Chondrocyte (in vitro differentiated cells): ENCODE data around the gene AAK1. TPM values are rescaled to one million over a fixed set of nuclear protein-coding genes. Genes with fewer than 3 reads are reported as not detected.

Source experiments
- DNase-seq: peaks from one replicate; pipeline ENCODE4 v3.0.0; 2021; ENCODE audit warnings: mixed read lengths, low spot score
- H3K27ac Mint-ChIP-seq: one replicate; pipeline ENCODE4 v1.8.0; 2021; ENCODE audit warnings: mild to moderate bottlenecking, moderate library complexity, mixed read lengths; ENCODE audit not compliant: unreplicated experiment
- H3K27me3 Mint-ChIP-seq: 2 replicates; pipeline ENCODE4 v1.8.0; 2021; ENCODE audit warnings: low read depth, mixed read lengths
- H3K36me3 Mint-ChIP-seq: 2 replicates; pipeline ENCODE4 v1.8.0; 2021; ENCODE audit warnings: low read depth, mixed read lengths
- H3K4me1 Mint-ChIP-seq: 2 replicates; pipeline ENCODE4 v1.8.0; 2021; ENCODE audit warnings: low read depth, mild to moderate bottlenecking, mixed read lengths
- H3K4me3 Mint-ChIP-seq: one replicate; pipeline ENCODE4 v1.8.0; 2021; ENCODE audit warnings: mild to moderate bottlenecking, moderate library complexity, mixed read lengths; ENCODE audit not compliant: unreplicated experiment
- H3K9me3 Mint-ChIP-seq: 2 replicates; pipeline ENCODE4 v1.8.0; 2021; ENCODE audit warnings: low read depth, mixed read lengths
- CTCF ChIP-seq: fragments of 200-600 bp; sonication (generic); IDR thresholded peaks from 2 replicates; pipeline ENCODE4 v1.5.0; 2021; ENCODE audit warnings: antibody characterized with exemption, mild to moderate bottlenecking, moderate library complexity
- total RNA-seq: library from RNA; stranded (reverse); gene quantifications from 3 replicates; pipeline ENCODE4 v1.2.1, GENCODE V29; 2021

The AAK1 gene
- total RNA-seq, 1 donor from 2014 or later = 97.2 TPM

- DNase-seq = no peak
- H3K4me3 Mint-ChIP-seq = no peak overlapping the region
- no peaks in the 10 kb centered on the region for H3K9me3 Mint-ChIP-seq
- H3K27me3 Mint-ChIP-seq = no peaks in the 10 kb centered on the region
- H3K36me3 Mint-ChIP-seq = peaks cover 45% of the 10 kb centered on the region
- no peak for TF ChIP-seq CTCF
- H3K4me1 Mint-ChIP-seq = peaks cover 15% of the 10 kb centered on the region
- no peak overlapping the region for H3K27ac Mint-ChIP-seq
Observed at GRCh38 chr2:69517410-69517809, 126.1 kb downstream of the AAK1 start.

GRCh38 chr2:69514819-69515218 is 128.7 kb downstream of the AAK1 start:
- TF ChIP-seq CTCF = no peak
- H3K9me3 Mint-ChIP-seq = peaks cover 4% of the 10 kb centered on the region
- H3K27ac Mint-ChIP-seq = peak overlapping the region; percentile 84
- H3K27me3 Mint-ChIP-seq = no peaks in the 10 kb centered on the region
- H3K4me3 Mint-ChIP-seq = no peak overlapping the region
- no peak for DNase-seq
- peaks cover 44% of the 10 kb centered on the region for H3K36me3 Mint-ChIP-seq
- H3K4me1 Mint-ChIP-seq = peaks cover 15% of the 10 kb centered on the region

- peaks cover 15% of the 10 kb centered on the region for H3K4me1 Mint-ChIP-seq
- H3K4me3 Mint-ChIP-seq = no peak overlapping the region
- peaks cover 4% of the 10 kb centered on the region for H3K9me3 Mint-ChIP-seq
- no peaks in the 10 kb centered on the region for H3K27me3 Mint-ChIP-seq
- peak; percentile 42 for TF ChIP-seq CTCF
- H3K36me3 Mint-ChIP-seq = peaks cover 45% of the 10 kb centered on the region
- peak overlapping the region; percentile 84 for H3K27ac Mint-ChIP-seq
- no peak for DNase-seq
Observed at GRCh38 chr2:69514406-69514805, 129.1 kb downstream of the AAK1 start.

- peaks cover 49% of the 10 kb centered on the region for H3K36me3 Mint-ChIP-seq
- no peak overlapping the region for H3K4me3 Mint-ChIP-seq
- H3K27me3 Mint-ChIP-seq = no peaks in the 10 kb centered on the region
- H3K4me1 Mint-ChIP-seq = peaks cover 15% of the 10 kb centered on the region
- no peak overlapping the region for H3K27ac Mint-ChIP-seq
- no peak for TF ChIP-seq CTCF
- H3K9me3 Mint-ChIP-seq = peaks cover 4% of the 10 kb centered on the region
- no peak for DNase-seq
Observed at GRCh38 chr2:69512446-69512845, 131.1 kb downstream of the AAK1 start.

- H3K27me3 Mint-ChIP-seq = no peaks in the 10 kb centered on the region
- peaks cover 4% of the 10 kb centered on the region for H3K9me3 Mint-ChIP-seq
- H3K4me1 Mint-ChIP-seq = peaks cover 13% of the 10 kb centered on the region
- no peak overlapping the region for H3K4me3 Mint-ChIP-seq
- no peak for TF ChIP-seq CTCF
- peaks cover 53% of the 10 kb centered on the region for H3K36me3 Mint-ChIP-seq
- H3K27ac Mint-ChIP-seq = no peak overlapping the region
- no peak for DNase-seq
Observed at GRCh38 chr2:69510204-69510603, 133.3 kb downstream of the AAK1 start.
